Stimulated activated CD4-positive, alpha-beta T cell treated with anti-CD3 and anti-CD28 coated beads, Interleukin-2, amount 100 ng/mL, for 24 hours (primary cell): ENCODE measurements around the gene MATK.

Source experiments
- DNase-seq, 2 donors: peaks; one replicate each; pipeline ENCODE4 v3.0.0-alpha.2; 2020

The MATK gene

GRCh38 chr19:3785451-3785937 is 687 bp downstream of the MATK start:
- peak; percentile 32 to 54 for DNase-seq

GRCh38 chr19:3784607-3785450 is 1.4 kb downstream of the MATK start:
- no peak for DNase-seq

- DNase-seq, result peak; percentile 55 to 59
These were observed 2.3 kb downstream of the MATK start for GRCh38 chr19:3783660-3784584.

GRCh38 chr19:3782903-3783302 is 3.3 kb downstream of the MATK start:
- DNase-seq, result no peak

- DNase-seq, result no peak
These were observed 3.9 kb downstream of the MATK start for GRCh38 chr19:3782330-3782729.

GRCh38 chr19:3781603-3782002 is 4.6 kb downstream of the MATK start:
- DNase-seq, result no peak

- no peak for DNase-seq
These were observed 5.3 kb downstream of the MATK start for GRCh38 chr19:3780786-3781304.

- no peak for DNase-seq
These were observed 7.1 kb downstream of the MATK start for GRCh38 chr19:3778899-3779723.

GRCh38 chr19:3778104-3778867 is 7.9 kb downstream of the MATK start:
- DNase-seq, result no peak

GRCh38 chr19:3776479-3777040 is 9.6 kb downstream of the MATK start:
- DNase-seq, result no peak

- no peak for DNase-seq
These were observed 10.3 kb downstream of the MATK start for GRCh38 chr19:3775831-3776230.

- no peak for DNase-seq
These were observed 10.8 kb downstream of the MATK start for GRCh38 chr19:3775374-3775711.

- no peak for DNase-seq
These were observed 11.4 kb downstream of the MATK start for GRCh38 chr19:3774621-3775373.

GRCh38 chr19:3773814-3774515 is 12.2 kb downstream of the MATK start:
- DNase-seq, result no peak

- DNase-seq, result no peak
These were observed 14.2 kb downstream of the MATK start, which contains the start of gene RAX2 for GRCh38 chr19:3771906-3772455. RAX2 (minus strand) TSS chr19:3772228; CDS start chr19:3771742, 486 bp downstream.

GRCh38 chr19:3771000-3771905 is 14.9 kb downstream of the MATK start:
- no peak for DNase-seq

- DNase-seq, result no peak
These were observed 15.8 kb downstream of the MATK start for GRCh38 chr19:3770136-3770999.
